ENCODE data around the gene GABARAPL1. TPM values are rescaled to one million over a fixed set of nuclear protein-coding genes. Genes with fewer than 3 reads are reported as not detected.
A peak's percentile ranks its signal among the peaks of the same experiment; 100 is the strongest.

The GABARAPL1 gene
- 10 to 100 TPM; 62.9 to 88.5 TPM for total RNA-seq
- polyA plus RNA-seq = 10 to 100 TPM; 44.0 to 87.1 TPM
- long read RNA-seq, donor 1, transcript GABARAPL1-201 (4 exons, 1,957 nt) = major isoform, 17 of 18 reads
- long read RNA-seq, donor 1, partial matches to known transcripts = 0 of 18 reads
- long read RNA-seq, donor 1, other reads (novel, unspliced or antisense) = 0 of 18 reads
- long read RNA-seq, donor 2, transcript GABARAPL1-201 (4 exons, 1,957 nt) = major isoform, 9 of 10 reads
- long read RNA-seq, donor 2, partial matches to known transcripts = 0 of 10 reads
- long read RNA-seq, donor 2, other reads (novel, unspliced or antisense) = 0 of 10 reads
- long read RNA-seq, donor 3, transcript GABARAPL1-201 (4 exons, 1,957 nt) = major isoform, 5 of 8 reads
- long read RNA-seq, donor 3, partial matches to known transcripts = 0 of 8 reads
- long read RNA-seq, donor 3, other reads (novel, unspliced or antisense) = 0 of 8 reads
- long read RNA-seq, donor 4, partial matches to known transcripts = 0 of 4 reads
- long read RNA-seq, donor 4, other reads (novel, unspliced or antisense) = 0 of 4 reads
- long read RNA-seq, donor 5, transcript GABARAPL1-201 (4 exons, 1,957 nt) = major isoform, 16 of 42 reads
- long read RNA-seq, donor 5, partial matches to known transcripts = 26 of 42 reads
- long read RNA-seq, donor 5, other reads (novel, unspliced or antisense) = 0 of 42 reads

- peak in 2 of 3 donors; percentile 91 for DNase-seq
Observed at GRCh38 chr12:10212739-10213131, at the start of gene GABARAPL1. Gene GABARAPL1 (plus strand): TSS chr12:10212877. CDS start chr12:10213130, 253 bp downstream.

DNA sequence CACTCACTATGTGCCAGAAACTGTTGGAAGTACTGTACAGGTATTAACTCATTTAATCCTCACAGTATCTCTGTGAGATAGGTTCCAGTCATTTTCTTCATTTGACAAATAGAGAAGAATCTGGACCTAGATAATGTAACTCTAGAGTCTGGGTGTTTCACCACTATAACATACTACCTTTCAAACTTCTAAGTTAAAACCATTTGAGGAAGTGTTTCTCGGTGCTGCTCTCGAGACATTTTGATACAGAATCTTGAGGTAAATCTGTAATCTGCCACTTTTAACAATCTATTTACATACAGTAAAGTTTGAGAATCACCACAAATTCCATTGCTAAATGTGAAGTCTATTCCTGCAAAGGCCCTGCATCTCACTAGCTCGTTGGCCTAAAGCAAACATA, 49.6 kb upstream of the GABARAPL1 start:
- WGBS, 2 donors = 49 to 63% methylated on average over 3 of the region's 3 CpGs
- ATAC-seq (ENCODE audit: insufficient read depth, low FRiP score) (no peak), DNase-seq (no peak)
- Histone ChIP-seq H3K36me3 (ENCODE audit: control insufficient read depth in 4 of 4, insufficient read depth in 4 of 4, low read length in 4 of 4) (no peaks in the 10 kb centered on the region), H3K4me1 (ENCODE audit: control insufficient read depth in 5 of 5, insufficient read depth in 5 of 5, low read length in 5 of 5) (no peaks in the 10 kb centered on the region), H3K27ac (ENCODE audit: low read depth in 1 of 2, low read length in 1 of 2) (no peak overlapping the region), H3K27me3 (ENCODE audit: control insufficient read depth in 3 of 3, insufficient read depth in 3 of 3, low read length in 2 of 3) (no peaks in the 10 kb centered on the region), H3K4me3 (no peak overlapping the region), H3K9me3 (ENCODE audit: control insufficient read depth in 4 of 4, insufficient read depth in 3 of 4, low read length in 3 of 4) (no peaks in the 10 kb centered on the region), H3K9ac (ENCODE audit: insufficient read depth in 1 of 2, low read length in 2 of 2) (no peak overlapping the region)
- TF ChIP-seq, protein P1, sequence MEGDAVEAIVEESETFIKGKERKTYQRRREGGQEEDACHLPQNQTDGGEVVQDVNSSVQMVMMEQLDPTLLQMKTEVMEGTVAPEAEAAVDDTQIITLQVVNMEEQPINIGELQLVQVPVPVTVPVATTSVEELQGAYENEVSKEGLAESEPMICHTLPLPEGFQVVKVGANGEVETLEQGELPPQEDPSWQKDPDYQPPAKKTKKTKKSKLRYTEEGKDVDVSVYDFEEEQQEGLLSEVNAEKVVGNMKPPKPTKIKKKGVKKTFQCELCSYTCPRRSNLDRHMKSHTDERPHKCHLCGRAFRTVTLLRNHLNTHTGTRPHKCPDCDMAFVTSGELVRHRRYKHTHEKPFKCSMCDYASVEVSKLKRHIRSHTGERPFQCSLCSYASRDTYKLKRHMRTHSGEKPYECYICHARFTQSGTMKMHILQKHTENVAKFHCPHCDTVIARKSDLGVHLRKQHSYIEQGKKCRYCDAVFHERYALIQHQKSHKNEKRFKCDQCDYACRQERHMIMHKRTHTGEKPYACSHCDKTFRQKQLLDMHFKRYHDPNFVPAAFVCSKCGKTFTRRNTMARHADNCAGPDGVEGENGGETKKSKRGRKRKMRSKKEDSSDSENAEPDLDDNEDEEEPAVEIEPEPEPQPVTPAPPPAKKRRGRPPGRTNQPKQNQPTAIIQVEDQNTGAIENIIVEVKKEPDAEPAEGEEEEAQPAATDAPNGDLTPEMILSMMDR (IDR thresholded peaks at IDR 0.05; ENCODE audit: control extremely low read depth, extremely low read depth) = no peak

More at GRCh38 chr12:10212739-10213131, at the start of gene GABARAPL1:
- H3K4me1 ChIP-seq (ENCODE audit: control insufficient read depth in 5 of 5, insufficient read depth in 5 of 5, low read length in 5 of 5) = peaks cover 0 to 16% (median 9%) of the 10 kb centered on the region in 5 donors
- TF ChIP-seq, protein P1 (IDR thresholded peaks at IDR 0.05; ENCODE audit: control extremely low read depth, extremely low read depth) = no peak
- H3K9me3 ChIP-seq (ENCODE audit: control insufficient read depth in 4 of 4, insufficient read depth in 3 of 4, low read length in 3 of 4) = no peaks in the 10 kb centered on the region
- WGBS, 2 donors = 0% methylated on average over 35 of the region's 35 CpGs
- peak within 1 kb of the TSS; percentile 99 to 100 for H3K27ac ChIP-seq (ENCODE audit: low read depth in 1 of 2, low read length in 1 of 2)
- H3K9ac ChIP-seq (ENCODE audit: insufficient read depth in 1 of 2, low read length in 2 of 2) = peak within 1 kb of the TSS; percentile 80 to 93
- H3K36me3 ChIP-seq (ENCODE audit: control insufficient read depth in 4 of 4, insufficient read depth in 4 of 4, low read length in 4 of 4) = peaks cover 0 to 4% (median 0%) of the 10 kb centered on the region in 4 donors
- ATAC-seq (ENCODE audit: insufficient read depth, low FRiP score) = peak; percentile 74
- H3K27me3 ChIP-seq (ENCODE audit: control insufficient read depth in 3 of 3, insufficient read depth in 3 of 3, low read length in 2 of 3) = no peaks in the 10 kb centered on the region
- H3K4me3 ChIP-seq = peak within 1 kb of the TSS; percentile 88

DNA sequence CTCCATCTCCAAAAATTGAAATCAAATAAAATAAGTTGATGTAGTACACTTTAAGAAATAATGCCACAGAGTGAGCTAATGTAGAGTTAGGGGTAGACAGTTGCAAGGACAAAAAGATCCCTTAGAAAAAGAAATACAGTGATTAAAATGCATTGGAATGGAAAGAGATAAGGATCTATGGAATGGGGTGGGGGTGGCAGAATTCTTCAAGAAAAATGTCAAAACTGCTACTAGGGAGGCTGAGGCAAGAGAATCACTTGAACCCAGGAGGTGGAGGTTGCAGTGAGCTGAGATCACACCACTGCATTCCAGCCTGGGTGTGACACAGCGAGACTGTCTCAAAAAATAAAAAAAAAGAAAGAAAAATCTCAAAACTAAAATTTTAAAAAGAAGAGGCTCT, 47.3 kb upstream of the GABARAPL1 start:
- TF ChIP-seq, protein P1 (IDR thresholded peaks at IDR 0.05; ENCODE audit: control extremely low read depth, extremely low read depth) = no peak
- Histone ChIP-seq H3K27ac (ENCODE audit: low read depth in 1 of 2, low read length in 1 of 2) (no peak overlapping the region), H3K9ac (ENCODE audit: insufficient read depth in 1 of 2, low read length in 2 of 2) (no peak overlapping the region), H3K4me3 (no peak overlapping the region), H3K9me3 (ENCODE audit: control insufficient read depth in 4 of 4, insufficient read depth in 3 of 4, low read length in 3 of 4) (no peaks in the 10 kb centered on the region), H3K27me3 (ENCODE audit: control insufficient read depth in 3 of 3, insufficient read depth in 3 of 3, low read length in 2 of 3) (no peaks in the 10 kb centered on the region), H3K36me3 (ENCODE audit: control insufficient read depth in 4 of 4, insufficient read depth in 4 of 4, low read length in 4 of 4) (no peaks in the 10 kb centered on the region), H3K4me1 (ENCODE audit: control insufficient read depth in 5 of 5, insufficient read depth in 5 of 5, low read length in 5 of 5) (peaks cover 0 to 4% (median 0%) of the 10 kb centered on the region in 5 donors)
- DNase-seq (no peak), ATAC-seq (ENCODE audit: insufficient read depth, low FRiP score) (no peak)
- WGBS, 2 donors = 0 to 100% methylated on average over 1 of the region's 1 CpG
